Activated CD8-positive, alpha-beta memory T cell treated with anti-CD3 and anti-CD28 coated beads, Interleukin-2, amount 10 ng/mL, durations not matched to agents 7 days and 5 days (primary cell): ENCODE data around the gene ATP8A1. TPM values are rescaled to one million over a fixed set of nuclear protein-coding genes. Genes with fewer than 3 reads are reported as not detected.

ENCODE experiments used
- ATAC-seq: fragments of 150-1000 bp; cut with Tn5 transposase; one replicate; pipeline ENCODE4 v1.10.0; 2021; ENCODE audit warnings: moderate library complexity
- CTCF ChIA-PET: fragments of 350-600 bp; sonication (Branson Sonifier 250); formaldehyde crosslinking; loops from one replicate; lab custom pipeline; 2021; ENCODE audit warnings: antibody characterized with exemption; lab: Charles Lee
- DNase-seq: peaks from one replicate; pipeline ENCODE4 v3.0.0-alpha.2; 2020
- H3K27ac Mint-ChIP-seq: one replicate; pipeline ENCODE4 v1.8.0; 2021; ENCODE audit warnings: mild to moderate bottlenecking, mixed read lengths
- H3K27me3 Mint-ChIP-seq: one replicate; pipeline ENCODE4 v1.8.0; 2021; ENCODE audit warnings: mixed read lengths
- H3K36me3 Mint-ChIP-seq: one replicate; pipeline ENCODE4 v1.8.0; 2021; ENCODE audit warnings: mild to moderate bottlenecking, mixed read lengths
- H3K4me1 Mint-ChIP-seq: one replicate; pipeline ENCODE4 v1.8.0; 2021; ENCODE audit warnings: mixed read lengths
- H3K4me3 Mint-ChIP-seq: one replicate; pipeline ENCODE4 v1.8.0; 2021; ENCODE audit warnings: mild to moderate bottlenecking, moderate library complexity, mixed read lengths
- H3K9me3 Mint-ChIP-seq: one replicate; pipeline ENCODE4 v1.8.0; 2022; ENCODE audit warnings: low read depth, mixed read lengths
- total RNA-seq, 2 experiments: library from RNA; stranded (reverse); gene quantifications; one replicate each; pipeline ENCODE4 v1.2.3, GENCODE V29; 2021

ATP8A1 gene
- total RNA-seq, 2 experiments from 2014 or later, result 31.3 to 43.8 TPM

DNA sequence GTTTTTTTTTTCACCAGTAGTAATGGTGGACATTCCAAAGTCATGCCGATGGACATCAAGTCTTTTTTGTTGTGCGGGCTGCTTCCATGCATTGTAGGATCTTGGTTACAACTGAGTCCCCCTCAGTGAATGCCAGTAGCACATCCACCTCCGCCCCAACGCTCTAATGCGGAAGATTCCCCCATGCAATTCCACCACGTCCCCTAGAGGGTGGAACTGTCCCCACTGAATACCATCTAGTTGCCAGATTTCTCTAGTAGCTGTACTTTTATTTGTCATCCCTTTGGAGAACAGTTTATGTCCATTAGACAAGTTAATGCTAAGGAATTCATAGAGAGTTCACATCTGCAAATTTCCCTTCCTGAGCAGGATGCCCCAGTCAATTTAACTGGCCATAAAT lies 252.9 kb downstream of the ATP8A1 start:
- Mint-ChIP-seq H3K9me3 (no peaks in the 10 kb centered on the region), H3K4me3 (no peak overlapping the region), H3K27me3 (peaks cover 39% of the 10 kb centered on the region), H3K27ac (no peak overlapping the region), H3K4me1 (peaks cover 4% of the 10 kb centered on the region), H3K36me3 (no peaks in the 10 kb centered on the region)
- DNase-seq (no peak), ATAC-seq (no peak)
- CTCF ChIA-PET, result no interaction called here

DNA sequence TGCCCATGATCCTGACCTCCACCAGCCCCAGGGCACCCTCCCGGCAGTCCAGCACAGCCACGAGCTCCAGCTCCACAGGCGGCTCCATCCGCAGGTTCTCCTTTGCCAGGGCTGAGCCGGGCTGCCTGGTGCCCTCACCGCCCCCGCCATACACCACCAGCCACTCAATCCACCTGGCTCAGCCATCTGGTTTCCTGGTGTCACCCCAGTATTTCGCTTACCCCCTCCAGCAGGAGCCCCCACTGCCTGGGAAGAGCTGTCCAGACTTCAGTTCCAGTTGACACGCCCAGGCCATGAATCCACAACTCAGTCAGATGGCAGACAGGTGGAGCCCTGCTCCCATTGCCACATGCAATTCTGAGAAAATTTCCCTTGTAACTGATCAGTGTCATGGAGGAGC lies 255.7 kb downstream of the ATP8A1 start:
- Mint-ChIP-seq H3K4me3 (no peak overlapping the region), H3K9me3 (no peaks in the 10 kb centered on the region), H3K27ac (no peak overlapping the region), H3K36me3 (no peaks in the 10 kb centered on the region), H3K4me1 (peaks cover 25% of the 10 kb centered on the region), H3K27me3 (peaks cover 63% of the 10 kb centered on the region)
- CTCF ChIA-PET, result no interaction called here
- ATAC-seq (no peak), DNase-seq (no peak)

DNA sequence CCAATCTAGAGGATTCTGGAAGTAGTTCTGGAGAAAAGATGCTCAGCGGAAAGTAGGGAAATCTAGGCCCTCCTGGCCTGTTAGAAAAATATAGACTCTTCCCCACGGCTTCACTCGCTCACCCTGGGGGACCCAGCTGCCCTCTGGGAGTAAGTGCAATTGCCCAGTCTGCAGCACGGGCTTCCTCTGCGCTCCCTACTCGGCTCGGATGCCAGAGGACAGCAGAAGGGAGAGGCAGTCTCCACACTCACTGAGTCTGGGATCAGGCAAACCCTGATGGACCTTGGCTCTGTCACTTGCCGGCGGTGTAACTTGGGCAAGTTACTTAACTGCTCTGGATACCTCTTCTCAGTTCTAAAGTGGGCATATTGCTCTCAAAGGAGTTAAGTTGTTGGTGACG lies 257.5 kb downstream of the ATP8A1 start:
- no peak overlapping the region for H3K4me3 Mint-ChIP-seq

GRCh38 chr4:42398871-42399331 lies 258.0 kb downstream of the ATP8A1 start:
- ATAC-seq (no peak), DNase-seq (no peak)
- Mint-ChIP-seq H3K4me3 (peak overlapping the region; percentile 70), H3K9me3 (no peaks in the 10 kb centered on the region), H3K27ac (no peak overlapping the region), H3K4me1 (peaks cover 25% of the 10 kb centered on the region), H3K27me3 (peaks cover 79% of the 10 kb centered on the region), H3K36me3 (no peaks in the 10 kb centered on the region)
- CTCF ChIA-PET, result interaction anchor here (2.3 kb wide), 1 partner anchor 121 kb away, joined by 7 read pairs; no protein-coding TSS in a partner anchor

More for the DNA sequence above, 257.5 kb downstream of the ATP8A1 start:
- no peaks in the 10 kb centered on the region for H3K36me3 Mint-ChIP-seq
- H3K27me3 Mint-ChIP-seq, result peaks cover 80% of the 10 kb centered on the region
- H3K4me1 Mint-ChIP-seq, result peaks cover 25% of the 10 kb centered on the region
- no peaks in the 10 kb centered on the region for H3K9me3 Mint-ChIP-seq
- no peak for DNase-seq
- no peak for ATAC-seq
- no peak overlapping the region for H3K27ac Mint-ChIP-seq
- CTCF ChIA-PET, result interaction anchor here (2.3 kb wide), 1 partner anchor 120 kb away, joined by 7 read pairs; no protein-coding TSS in a partner anchor

- H3K9me3 Mint-ChIP-seq, result no peaks in the 10 kb centered on the region
- H3K4me3 Mint-ChIP-seq, result peak overlapping the region; percentile 70
- peak; percentile 67 for ATAC-seq
- no peak overlapping the region for H3K27ac Mint-ChIP-seq
- H3K4me1 Mint-ChIP-seq, result peaks cover 25% of the 10 kb centered on the region
- peak; percentile 47 for DNase-seq
- peaks cover 80% of the 10 kb centered on the region for H3K27me3 Mint-ChIP-seq
- no peaks in the 10 kb centered on the region for H3K36me3 Mint-ChIP-seq
- CTCF ChIA-PET, result interaction anchor here (2.3 kb wide), 1 partner anchor 121 kb away, joined by 7 read pairs; no protein-coding TSS in a partner anchor
These were observed 258.6 kb downstream of the ATP8A1 start for GRCh38 chr4:42398171-42398870.

GRCh38 chr4:42397635-42398170 lies 259.2 kb downstream of the ATP8A1 start:
- CTCF ChIA-PET, result interaction anchor here (0.9 to 2.3 kb wide), 2 partner anchors 26 to 122 kb away, joined by 3 to 7 read pairs; no protein-coding TSS in a partner anchor
- ATAC-seq, result peak; percentile 49
- H3K9me3 Mint-ChIP-seq, result no peaks in the 10 kb centered on the region

GRCh38 chr4:42396752-42397634 lies 259.9 kb downstream of the ATP8A1 start, which contains the start of gene SHISA3:
SHISA3 (plus strand) TSS chr4:42397488; CDS start chr4:42398057, 569 bp downstream.
- no peaks in the 10 kb centered on the region for H3K9me3 Mint-ChIP-seq
- ATAC-seq (peak; percentile 70), DNase-seq (peak; percentile 54)
- peak within 1 kb of the TSS; percentile 22 for H3K27ac Mint-ChIP-seq
- peaks cover 25% of the 10 kb centered on the region for H3K4me1 Mint-ChIP-seq
- H3K36me3 Mint-ChIP-seq, result no peaks in the 10 kb centered on the region
- peak within 1 kb of the TSS; percentile 70 for H3K4me3 Mint-ChIP-seq
- CTCF ChIA-PET, result interaction anchor here (0.9 to 2.3 kb wide), 2 partner anchors 25 to 123 kb away, joined by 3 to 7 read pairs; no protein-coding TSS in a partner anchor
- peaks cover 73% of the 10 kb centered on the region for H3K27me3 Mint-ChIP-seq

More at GRCh38 chr4:42397635-42398170, 259.2 kb downstream of the ATP8A1 start:
- Mint-ChIP-seq H3K4me1 (peaks cover 25% of the 10 kb centered on the region), H3K4me3 (peak overlapping the region; percentile 70), H3K27ac (no peak overlapping the region), H3K27me3 (peaks cover 76% of the 10 kb centered on the region), H3K36me3 (no peaks in the 10 kb centered on the region)
- no peak for DNase-seq

DNA sequence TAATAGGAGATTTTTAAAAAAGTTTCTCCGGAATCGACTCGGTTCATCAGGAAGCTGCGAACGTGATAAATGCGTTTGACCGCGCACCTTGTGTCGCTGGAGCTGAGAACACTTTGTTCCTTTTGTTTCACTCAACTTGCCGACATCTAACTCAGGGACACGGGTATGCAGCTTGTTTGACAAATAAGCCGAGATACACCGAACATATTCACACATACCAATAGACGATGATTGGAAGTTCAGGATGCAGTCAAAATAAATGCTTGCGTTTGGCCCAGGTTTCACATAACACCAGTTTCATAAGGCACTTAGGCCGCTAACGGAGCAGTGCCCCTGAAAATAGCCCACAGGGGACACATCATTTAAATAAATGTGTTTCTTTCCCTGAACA lies 260.5 kb downstream of the ATP8A1 start:
- H3K9me3 Mint-ChIP-seq, result no peaks in the 10 kb centered on the region
- no peak for ATAC-seq
- CTCF ChIA-PET, result no interaction called here
- peak overlapping the region; percentile 68 for H3K4me3 Mint-ChIP-seq
- peak overlapping the region; percentile 22 for H3K27ac Mint-ChIP-seq
- peaks cover 70% of the 10 kb centered on the region for H3K27me3 Mint-ChIP-seq
- DNase-seq, result no peak
- H3K36me3 Mint-ChIP-seq, result no peaks in the 10 kb centered on the region
- H3K4me1 Mint-ChIP-seq, result peaks cover 25% of the 10 kb centered on the region

DNA sequence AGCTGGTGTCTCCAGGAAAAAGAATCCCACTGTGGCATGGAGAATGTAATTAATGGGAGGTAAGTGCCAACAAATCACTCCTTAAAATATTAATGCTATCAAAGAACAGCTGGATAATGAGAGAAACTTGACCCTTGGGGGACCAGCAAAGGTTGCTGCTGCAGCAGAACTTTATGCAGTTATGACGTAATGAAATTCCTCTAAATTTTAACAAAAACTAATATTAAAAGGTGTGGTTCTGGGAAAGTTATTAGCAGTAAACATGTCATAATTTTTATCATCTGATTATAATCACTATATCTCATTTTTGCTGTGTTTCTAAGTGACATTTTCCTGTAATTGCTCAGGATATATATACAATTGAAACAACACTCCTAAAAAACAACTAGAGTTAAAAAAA lies 261.3 kb downstream of the ATP8A1 start:
- no peak for DNase-seq
- Mint-ChIP-seq H3K9me3 (no peaks in the 10 kb centered on the region), H3K4me1 (peaks cover 25% of the 10 kb centered on the region), H3K27ac (no peak overlapping the region), H3K36me3 (no peaks in the 10 kb centered on the region), H3K4me3 (no peak overlapping the region), H3K27me3 (peaks cover 63% of the 10 kb centered on the region)
- CTCF ChIA-PET, result no interaction called here
- ATAC-seq, result no peak

DNA sequence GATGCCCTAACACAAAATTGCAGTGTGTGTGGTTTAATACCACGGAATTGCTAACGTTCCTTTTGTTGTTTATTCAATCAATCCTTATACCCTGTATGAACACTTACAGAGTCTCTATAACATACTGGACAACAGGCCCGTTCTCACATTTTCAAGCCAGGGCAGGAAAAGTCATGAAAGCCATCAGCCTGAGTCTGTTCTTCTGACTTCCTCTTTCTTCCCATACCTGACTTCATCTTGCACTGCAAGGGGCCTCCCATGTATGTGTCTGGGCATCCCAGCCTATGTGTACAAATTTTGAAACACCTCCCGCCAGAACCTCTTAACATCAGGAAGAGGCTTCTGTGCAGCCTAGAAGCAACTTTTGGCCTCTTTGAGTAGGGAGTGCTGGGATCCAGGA lies 264.5 kb downstream of the ATP8A1 start:
- DNase-seq (no peak), ATAC-seq (no peak)
- CTCF ChIA-PET, result no interaction called here
- H3K36me3 Mint-ChIP-seq, result no peaks in the 10 kb centered on the region
- peaks cover 38% of the 10 kb centered on the region for H3K27me3 Mint-ChIP-seq
- H3K27ac Mint-ChIP-seq, result no peak overlapping the region
- peaks cover 10% of the 10 kb centered on the region for H3K4me1 Mint-ChIP-seq
- H3K4me3 Mint-ChIP-seq, result no peak overlapping the region
- H3K9me3 Mint-ChIP-seq, result no peaks in the 10 kb centered on the region

- ATAC-seq, result no peak
- Mint-ChIP-seq H3K27ac (no peak overlapping the region), H3K9me3 (no peaks in the 10 kb centered on the region), H3K4me1 (peaks cover 8% of the 10 kb centered on the region), H3K27me3 (peaks cover 33% of the 10 kb centered on the region), H3K4me3 (no peak overlapping the region), H3K36me3 (no peaks in the 10 kb centered on the region)
- DNase-seq, result no peak
- CTCF ChIA-PET, result no interaction called here
These were observed 264.9 kb downstream of the ATP8A1 start for GRCh38 chr4:42391981-42392380.

DNA sequence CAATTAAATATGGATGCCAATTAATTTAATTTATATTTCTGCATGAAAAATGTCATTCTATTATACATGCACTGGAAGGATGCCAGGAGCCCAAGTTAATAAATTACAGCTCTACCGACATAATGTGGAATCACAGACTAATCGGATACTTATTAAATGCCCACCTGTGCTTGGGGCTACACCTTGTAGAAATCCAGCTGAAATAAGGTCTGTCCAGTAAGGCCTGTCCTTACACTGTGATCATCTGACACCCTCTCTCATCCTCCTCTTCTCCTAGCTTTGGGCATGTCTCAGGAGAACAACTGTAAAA lies 265.6 kb downstream of the ATP8A1 start:
- Mint-ChIP-seq H3K4me3 (no peak overlapping the region), H3K27me3 (peaks cover 26% of the 10 kb centered on the region), H3K4me1 (peaks cover 1% of the 10 kb centered on the region), H3K27ac (no peak overlapping the region), H3K9me3 (no peaks in the 10 kb centered on the region), H3K36me3 (no peaks in the 10 kb centered on the region)
- DNase-seq (no peak), ATAC-seq (no peak)
- CTCF ChIA-PET, result no interaction called here

DNA sequence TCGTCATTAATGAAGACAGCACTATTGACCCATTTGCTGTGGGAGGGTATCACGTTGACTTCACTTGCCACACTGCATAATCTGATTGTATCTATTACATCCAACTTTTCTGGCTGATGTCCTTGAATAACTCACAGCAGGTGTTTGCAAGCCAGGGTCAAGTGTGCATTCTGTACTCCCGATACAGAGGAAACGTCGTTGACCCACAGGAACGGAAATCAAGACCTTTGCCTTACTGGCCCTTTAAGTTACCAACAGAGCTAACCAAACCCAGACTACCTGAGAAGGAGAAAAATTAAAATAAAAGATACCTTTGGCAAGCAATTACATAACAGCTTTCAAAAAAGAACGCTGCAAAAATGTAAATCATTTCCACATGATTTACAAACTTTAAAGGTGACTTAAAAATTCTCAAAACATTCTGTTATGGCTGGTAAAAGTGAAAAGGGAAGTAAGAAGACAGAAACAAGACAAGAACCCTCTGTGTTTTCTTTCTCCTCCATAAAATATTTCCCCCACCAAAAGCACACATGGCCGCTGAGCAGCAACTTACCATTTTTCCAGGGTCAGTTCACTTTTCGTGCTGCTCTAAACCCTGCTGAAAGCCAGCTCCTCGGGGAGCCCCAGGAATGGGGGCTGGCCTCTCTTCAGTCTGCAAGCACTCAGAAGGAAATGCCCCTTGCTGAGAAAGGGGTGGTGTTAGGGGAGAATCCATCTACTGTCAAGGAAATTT lies 266.1 kb downstream of the ATP8A1 start:
- Mint-ChIP-seq H3K27ac (no peak overlapping the region), H3K4me1 (no peaks in the 10 kb centered on the region), H3K27me3 (peaks cover 22% of the 10 kb centered on the region), H3K4me3 (no peak overlapping the region), H3K9me3 (no peaks in the 10 kb centered on the region), H3K36me3 (no peaks in the 10 kb centered on the region)
- no peak for DNase-seq
- ATAC-seq, result no peak
- CTCF ChIA-PET, result no interaction called here
